NCI-H345 treated with DMSO at 0.1 percent for 48 hours (cell line): ENCODE results near the gene CTU2.
A peak's percentile ranks its signal among the peaks of the same experiment; 100 is the strongest.

Experiments used
- DNase-seq: peaks from one replicate; lab custom pipeline; 2025; ENCODE audit not compliant: unreplicated experiment; lab: John Stamatoyannopoulos, UW

CTU2 gene

DNA sequence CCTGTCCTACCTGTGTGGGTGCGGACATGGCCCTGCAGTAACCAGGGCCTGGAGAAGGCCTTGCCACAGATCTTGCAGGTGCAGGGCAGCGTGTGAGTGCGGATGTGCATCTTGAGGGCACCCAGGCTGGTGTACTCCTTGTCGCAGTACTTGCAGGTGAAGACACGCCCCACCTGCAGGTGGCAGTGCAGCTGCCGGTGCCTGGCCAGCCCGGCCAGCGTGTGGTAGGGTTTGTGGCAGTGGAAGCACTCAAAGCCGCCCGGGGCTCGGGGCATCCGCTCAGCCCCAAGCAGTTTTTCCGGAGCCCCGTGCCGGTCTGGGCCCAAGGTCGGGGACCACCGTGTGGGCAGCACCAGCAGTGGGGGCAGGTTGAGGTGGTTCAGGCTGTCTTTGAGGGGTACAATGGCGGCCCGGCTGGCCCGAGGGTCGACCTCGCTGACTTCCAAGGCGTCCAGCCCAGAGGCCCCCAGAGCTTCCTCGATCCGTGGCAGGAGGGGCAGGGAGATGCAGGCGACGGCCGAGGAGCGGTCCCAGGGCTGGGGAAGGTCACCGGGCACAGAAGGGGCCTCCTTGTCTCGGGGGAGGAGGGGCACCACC, 25.1 kb upstream of the CTU2 start:
- DNase-seq = no peak

DNA sequence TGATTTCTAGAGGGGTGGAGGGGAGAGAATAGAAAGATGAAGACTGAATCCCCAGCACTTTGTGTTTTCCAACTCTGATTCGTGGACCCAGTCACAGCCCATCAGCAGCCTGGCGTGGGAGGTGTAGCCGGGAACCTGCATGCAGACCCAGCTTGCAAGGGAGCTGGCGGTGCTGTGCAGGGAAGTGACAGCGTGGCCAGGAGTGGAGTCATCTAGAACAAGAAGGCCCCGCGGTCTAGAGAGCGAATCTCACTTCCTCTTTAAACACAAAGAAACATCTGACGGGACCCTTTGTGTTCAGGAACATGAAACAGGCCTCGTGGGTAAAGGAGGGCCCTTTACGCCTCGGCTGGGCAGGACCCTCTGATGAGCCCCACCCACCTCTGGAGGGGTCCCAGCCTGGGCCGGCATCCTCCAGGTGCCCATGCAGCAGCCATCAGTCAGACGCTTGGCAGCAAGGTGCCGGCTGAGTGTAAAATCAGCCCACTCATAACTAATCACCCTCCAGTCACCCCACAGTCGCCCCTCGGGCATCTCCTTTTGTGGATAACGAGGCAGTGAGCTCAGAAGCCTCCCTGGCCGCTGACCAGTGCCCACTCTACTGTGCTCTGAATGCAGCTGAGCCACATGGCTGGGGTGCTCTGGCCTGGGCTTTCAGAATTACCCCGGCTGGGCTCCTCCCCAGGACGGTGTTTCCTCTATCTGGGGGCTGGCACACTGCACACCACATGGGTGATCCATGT, 24.4 kb upstream of the CTU2 start:
- no peak for DNase-seq

DNA sequence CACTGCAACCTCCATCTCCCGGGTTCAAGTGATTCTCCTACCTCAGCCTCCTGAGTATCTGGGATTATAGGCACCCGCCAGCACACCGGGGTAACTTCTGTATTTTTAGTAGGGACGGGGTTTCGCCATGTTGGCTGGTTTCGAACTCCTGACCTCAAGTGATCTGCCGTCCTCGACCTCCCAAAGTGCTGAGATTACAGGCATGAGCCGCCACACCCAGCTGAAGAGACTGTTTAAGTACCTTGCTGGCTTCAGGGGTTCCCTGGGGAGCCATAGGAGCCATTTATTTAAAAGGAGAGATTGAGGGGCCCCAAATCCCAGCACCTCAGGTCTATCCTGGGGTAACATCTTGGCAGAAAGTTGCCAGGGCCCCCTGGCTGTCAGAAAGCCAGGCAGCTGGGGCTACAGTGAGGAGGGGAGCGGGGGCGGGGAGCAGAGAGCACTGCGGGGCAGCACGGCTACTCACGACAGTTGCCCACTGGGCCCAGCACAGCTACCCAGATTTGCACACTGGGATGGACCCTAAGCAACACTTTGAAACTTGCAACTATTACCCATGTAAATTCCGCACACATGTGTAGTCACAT, 21.6 kb upstream of the CTU2 start:
- DNase-seq = no peak

DNA sequence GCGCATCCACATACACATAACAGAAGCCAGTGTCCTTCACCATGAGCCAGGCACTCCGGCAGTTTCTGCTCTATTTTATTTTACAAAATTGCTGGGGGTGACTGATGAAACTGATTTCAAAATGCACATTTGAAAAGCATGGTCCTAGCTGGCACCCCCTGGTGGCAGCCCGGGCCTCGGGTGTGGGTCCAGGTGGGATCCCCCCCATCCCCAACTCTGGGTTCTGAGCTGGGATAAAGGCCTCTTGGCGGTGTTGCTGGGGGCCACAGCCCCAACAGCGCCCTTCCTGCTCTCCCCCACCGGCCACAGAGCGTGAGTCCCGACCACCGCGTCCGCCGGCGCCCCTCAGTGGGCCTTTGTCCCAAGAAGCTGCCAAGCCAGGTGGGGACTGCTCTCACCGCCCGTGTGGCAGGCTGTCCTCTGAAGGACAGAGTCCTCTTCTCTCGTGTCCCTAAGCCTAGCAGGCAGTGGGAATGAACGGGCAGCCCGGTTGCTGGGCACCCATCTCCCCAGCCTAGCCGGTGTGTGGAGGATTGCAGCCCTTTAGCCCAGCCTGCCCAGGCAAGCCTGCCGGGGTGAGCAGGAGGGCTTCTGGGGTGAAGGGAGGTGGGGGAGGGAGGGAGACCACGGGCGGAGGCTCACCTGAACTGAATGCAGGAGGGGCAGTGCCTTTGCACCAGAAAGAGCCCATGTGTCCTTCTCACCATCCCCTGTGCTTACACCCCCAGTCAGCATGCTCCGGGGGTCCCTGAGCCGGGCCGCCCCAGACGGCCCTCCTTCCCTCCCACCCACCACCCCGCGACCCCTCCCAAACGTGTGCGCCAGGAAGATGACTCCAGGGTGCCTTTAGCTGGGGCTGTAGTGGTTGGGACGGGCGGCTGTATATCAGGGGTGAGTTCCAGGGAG, 20.9 kb upstream of the CTU2 start:
- no peak for DNase-seq

DNA sequence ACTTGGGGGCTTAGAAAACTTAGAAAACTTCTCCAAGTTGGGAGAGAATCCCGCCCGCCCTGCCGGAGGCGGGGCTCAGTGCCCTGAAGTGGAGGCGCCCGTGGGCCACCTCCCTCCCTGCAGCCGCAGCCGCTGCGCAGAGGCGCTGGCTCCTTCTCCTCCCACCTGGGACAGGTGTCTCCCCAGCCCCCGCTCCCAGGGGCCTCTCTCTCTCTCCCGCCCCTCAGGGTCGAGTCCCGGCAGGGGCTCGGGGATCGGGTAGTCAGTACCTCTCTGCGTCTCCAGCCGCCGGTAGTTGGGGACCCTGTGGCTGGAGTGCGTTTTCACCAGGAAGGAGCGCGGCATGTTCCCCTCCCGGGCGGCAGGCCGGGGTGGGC, 20.3 kb upstream of the CTU2 start:
- peak; percentile 27 for DNase-seq

DNA sequence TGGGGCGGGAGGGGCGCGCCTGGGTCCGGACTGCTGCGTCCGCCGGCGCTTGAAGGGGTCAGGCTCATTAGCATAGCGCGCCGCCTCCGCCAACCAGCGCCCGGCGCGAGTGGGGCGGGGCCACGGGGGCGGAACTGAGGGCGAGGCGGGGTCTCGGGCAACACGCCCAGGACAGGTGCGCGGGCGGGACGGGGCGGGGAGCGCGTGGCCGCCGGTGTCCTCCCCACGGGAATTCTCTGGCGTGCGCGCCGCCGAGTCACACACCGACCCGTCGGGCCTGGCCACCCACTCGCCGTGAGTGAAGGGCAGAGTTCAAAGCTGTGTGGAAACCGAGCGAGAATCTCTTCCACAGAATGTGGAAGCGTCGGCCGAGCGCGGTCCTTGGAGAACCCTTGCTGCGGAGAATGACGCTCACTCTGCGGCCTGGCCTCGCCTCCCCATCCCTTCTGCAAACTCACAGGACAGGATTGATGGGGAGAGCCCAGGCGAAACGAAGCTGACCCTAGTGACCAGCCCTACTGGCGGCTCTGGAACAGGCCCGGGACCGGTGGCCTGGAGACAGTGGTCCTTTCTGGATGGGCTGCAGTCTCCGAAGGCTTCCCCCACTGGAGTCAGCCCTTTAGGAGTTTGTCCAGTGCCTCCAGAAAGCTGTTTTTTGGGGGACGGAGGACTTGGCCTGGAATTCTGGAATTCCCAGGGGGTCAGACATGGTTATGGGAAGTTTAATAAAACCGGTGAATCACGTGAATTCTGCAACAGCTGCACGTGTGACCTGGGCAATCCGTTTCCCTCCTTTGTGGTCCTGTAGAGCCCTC, 19.7 kb upstream of the CTU2 start, which contains the start of gene SNAI3:
SNAI3 (minus strand) TSS at position 69 of the 815 bp plus-strand sequence. CDS start 101 bp downstream, outside the sequence.
- peak; percentile 36 for DNase-seq

DNA sequence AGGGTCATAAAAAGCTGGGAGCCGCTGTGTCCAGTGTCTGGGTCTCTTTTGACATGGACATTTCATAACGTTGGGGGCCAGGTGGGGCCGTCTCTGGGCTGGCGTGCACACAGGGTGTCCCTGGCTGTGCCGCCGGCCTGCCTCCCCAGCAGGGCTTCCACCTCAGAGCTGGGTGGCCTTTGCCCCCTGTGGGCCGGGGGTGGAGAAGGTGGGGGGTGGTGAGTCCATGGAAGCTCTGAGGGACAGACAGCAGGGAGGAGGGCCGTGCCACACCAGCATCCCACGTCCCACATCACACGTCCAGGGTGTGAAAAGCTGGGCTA, 19.1 kb upstream of the CTU2 start:
- no peak for DNase-seq

DNA sequence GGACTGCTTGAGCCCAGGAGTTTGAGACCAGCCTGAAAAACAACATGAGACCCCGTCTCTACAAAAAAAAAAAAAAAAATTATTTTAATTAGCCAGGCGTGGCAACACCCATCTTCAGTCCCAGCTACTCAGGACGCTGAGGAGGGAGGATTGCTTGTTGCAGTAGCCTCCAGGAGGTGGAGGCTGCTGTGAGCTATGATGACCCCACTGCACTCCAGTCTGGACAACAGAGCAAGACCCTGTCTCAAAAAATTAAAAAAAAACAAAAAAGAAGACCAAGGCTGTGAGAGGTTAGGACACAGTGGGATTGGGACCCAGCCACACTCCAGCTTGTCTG, 18.7 kb upstream of the CTU2 start:
- no peak for DNase-seq

DNA sequence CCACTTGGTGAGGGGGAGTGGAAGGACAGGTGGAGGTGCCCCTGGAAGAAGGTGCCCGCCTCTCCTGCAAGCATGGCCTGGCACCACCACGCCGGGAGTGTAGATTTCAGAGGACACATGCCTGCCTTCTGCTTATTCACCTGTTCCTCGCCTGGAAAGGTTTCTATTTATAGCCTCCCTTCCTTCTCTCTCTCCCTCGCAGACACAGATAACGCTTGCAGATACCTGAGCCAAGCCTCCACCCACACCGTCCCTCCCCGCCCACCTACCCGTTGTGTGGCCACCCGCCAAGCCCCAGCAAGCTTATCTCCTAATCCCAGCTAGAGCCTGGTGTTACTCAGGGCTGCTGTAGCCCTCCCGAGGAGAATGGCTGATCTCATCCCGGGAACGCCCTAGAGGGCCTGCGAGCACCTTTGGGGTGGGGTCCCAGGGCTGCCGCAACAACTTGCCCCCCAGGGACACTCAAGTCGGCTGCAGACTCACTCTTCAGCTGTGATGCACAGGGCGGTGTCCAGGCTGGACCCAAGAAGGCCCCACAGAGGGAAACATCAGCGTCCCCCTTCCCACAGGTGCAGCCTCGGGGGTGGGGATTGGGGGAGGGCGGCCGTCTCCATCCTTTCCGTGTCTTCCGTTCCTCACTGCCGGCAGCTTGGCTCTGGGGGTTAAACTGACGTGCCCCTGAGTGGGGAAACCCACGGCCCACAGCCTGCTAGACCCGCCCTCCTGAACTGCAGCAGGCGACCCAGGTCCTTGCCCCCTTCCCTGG, 18.1 kb upstream of the CTU2 start:
- DNase-seq = peak; percentile 71

DNA sequence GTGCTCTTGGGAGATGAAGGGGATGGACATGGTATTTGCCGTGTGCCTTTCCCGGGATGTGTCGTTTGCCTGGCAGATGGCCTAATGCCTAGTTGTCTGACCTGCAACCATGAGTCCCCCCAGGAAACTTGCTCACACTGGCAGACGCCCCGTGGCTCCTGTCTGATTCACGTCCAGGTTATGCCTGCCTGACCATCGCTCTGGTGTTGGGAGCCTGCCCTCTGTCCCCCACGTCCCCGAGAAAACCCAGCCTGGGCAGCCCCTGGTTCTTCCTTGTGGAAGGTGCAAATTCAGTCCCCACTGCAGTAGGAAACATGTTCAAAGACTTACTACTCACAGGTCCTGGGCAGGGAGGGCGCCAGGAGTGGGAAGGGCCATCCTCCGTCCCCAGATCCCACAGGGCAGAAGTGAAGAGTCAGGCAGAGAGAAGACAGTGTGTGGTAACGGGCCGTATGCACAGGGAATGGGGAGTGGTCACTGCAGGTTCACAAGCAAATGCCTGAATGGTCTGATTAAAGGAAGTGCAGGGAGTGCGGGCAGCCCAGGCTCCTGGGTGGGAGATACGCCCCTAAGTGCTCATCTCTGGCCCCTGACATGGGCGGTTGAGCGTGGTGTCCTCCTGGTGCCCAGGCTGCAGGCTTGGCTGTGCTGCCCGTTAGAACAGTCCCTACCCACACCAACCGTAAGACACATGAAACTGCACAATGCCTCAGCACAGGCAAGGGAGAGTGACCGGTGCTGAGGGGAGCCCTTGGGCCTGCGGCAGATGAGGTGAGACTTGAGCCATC, 15.8 kb upstream of the CTU2 start:
- no peak for DNase-seq

DNA sequence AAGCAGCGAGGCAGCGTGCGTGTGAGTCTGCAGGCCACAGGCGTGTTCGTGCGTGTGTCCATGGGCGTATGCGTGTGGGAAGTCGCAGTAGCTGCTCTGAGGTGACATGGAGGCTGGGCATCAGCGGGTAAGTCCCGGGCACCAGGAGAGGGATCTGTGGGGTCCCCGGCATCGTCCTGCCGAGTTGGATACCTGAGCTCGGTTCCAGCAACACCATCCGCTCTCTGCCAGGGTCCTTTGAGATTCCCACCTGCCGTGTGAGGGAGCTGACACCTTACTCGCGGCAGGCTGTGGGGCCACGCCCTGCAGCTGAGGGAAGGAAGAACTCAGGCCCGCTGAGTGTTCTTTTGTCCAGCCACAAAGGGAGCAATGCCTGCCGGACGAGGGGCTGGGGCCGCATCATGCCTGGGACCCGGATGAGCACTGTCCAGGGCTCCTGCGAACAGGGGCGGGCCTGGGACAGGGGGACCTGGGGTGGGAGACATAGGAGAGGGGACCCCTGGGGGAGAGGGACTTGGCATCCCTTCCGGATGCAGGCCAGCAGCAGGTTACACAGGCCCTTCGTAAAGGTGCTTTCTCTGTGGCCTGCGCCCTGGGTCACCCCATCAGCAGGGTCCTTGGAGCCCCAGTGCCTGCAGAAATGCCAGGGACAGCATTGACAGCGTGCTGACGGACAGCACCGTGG, 15.0 kb upstream of the CTU2 start:
- DNase-seq = no peak

DNA sequence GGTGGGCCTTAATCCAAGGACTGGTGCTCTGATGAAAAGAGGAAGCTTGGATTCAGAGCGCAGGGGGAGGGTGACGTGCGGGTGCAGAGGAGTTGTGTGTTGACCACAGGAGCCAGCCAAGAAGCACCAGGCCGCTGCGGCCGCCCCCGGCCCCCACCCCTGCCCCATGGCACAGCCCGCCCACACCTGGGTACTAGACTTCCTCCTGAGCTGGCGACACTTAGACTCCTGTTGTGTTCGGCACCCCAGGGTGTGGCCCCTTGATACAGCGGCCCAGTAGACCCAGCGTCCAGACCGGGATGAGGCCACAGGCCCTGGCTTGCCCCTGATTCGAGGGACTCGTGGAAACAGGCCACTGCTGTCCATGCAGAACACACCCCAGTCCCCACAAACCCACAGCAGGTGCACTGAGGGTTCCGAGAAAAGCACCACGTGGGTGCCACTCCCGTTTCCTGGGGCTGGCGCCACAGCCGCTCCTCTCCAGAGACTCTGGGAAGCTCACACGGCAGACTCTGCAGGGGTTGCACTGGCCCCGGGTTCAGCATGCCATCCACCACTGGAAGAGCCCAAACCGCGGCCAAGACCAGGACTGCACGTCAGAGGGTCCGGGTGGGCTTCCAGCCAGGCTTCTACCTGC, 14.3 kb upstream of the CTU2 start:
- no peak for DNase-seq

DNA sequence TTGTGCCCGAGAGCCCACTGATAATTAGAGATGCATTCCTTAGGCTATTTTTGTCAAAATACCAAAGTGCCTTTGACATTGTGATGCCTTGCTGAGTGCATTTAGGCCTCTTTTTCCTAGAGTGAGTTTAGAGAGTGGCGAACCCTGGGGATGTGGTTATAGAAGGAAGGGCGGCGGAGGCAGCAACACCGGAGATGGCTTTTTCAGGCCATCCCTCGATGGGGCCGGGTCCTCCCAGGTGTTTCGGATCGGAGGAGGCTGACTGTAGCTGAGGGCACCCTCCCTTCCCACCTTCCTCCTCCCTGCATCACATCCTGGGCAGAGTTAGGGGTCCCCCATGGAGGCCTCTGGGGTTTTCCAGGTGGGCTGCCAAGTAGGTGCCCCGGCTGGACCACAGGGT, 13.4 kb upstream of the CTU2 start:
- no peak for DNase-seq

DNA sequence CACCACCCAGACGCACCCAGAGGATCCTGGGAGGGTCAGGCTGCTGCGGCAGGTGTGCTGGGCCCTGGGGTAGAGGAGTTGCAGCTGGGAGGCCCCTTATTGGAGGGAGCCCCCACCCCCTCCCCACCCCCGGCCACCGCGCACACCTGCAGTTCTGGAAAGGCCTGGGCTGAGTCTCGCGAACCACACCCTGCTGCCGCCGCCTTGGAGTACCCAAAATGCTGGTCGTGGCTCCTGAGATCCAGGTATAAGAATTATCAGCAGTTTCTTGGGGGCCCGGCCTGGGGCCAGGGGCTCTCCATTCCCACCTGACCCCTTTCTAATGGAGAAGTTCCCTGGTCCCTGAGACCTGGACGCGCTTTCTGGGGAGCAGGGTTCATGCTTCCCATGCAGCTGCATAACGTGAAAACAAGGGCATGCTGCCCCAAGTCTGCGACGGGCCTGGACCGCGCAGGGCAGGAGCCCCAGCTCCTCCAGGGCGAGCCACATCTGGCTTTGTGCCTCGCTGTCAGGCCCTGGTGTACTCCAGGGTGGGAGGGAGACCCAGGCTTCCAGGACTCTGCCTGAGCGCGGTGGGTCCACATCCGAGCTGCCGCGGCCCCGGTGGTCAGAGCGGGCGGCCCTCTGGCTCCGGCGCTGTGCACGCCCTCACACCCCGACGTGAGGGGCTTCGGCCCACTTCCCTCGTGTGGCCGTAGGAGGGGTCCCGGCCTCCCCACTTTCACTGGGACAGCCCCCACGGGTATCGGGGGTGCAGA, 12.7 kb upstream of the CTU2 start:
- DNase-seq = no peak

DNA sequence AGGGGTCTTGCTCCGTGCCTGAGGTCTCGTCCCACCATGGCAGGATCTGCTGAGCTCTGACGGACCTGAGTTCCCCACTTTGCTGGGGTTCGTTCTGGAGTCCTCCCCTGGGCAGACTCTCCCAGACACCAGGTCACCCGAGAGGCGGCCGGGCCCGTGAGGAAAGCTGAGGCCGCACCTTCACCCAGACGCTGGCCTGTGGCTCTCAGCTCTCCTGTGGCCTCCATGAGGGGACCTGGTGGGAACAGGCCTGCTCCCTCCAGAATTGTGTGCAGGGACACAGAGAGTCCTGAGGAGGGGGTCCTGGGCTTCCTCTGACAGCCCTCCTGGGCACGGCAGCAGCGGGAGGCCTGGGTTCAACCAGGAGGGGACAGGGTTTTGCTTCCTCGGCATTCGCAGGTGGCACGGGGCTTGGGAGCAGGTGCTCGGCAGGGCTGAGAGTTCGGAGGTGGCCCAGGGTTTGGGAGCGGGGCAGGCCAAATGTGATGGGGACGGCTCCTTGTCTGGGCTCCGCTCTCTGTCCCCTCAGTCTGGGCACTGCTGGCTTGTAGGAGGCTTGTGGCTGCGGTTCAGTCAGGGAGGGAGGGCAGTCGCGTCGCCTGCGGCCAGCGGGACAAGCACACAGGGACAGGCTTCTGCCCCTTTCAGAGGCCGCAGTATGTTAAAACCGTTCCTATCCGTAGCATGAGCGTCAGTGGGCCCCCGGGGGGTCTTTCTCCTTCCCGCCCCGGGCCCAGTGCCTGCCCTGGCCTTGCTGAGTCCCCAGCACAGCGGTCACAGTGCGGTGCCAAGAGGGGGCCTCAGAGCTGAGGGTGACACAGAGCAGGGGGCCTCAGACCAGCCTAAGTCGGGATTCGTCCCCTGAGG, 11.8 kb upstream of the CTU2 start:
- DNase-seq = no peak

DNA sequence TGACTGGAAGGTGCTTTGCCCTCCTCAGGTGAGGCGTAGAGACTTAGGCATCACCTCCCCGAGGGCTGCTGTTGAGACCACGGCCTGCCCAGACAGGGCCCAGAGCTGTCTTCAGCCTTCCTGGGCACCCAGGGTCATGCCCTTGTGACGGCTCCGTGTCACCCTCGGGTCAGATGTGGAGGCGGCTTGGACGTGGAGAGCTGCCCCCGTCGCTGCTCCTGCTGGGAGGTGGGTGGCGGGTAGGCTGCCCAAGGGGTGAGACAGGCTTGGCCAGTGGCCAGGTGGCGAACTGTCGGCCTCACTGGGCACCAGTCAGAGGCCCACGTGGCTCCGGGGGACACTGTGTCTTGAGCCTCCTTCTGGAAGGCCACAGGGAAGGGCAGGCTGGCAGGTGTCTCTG, 11.1 kb upstream of the CTU2 start:
- DNase-seq = no peak

DNA sequence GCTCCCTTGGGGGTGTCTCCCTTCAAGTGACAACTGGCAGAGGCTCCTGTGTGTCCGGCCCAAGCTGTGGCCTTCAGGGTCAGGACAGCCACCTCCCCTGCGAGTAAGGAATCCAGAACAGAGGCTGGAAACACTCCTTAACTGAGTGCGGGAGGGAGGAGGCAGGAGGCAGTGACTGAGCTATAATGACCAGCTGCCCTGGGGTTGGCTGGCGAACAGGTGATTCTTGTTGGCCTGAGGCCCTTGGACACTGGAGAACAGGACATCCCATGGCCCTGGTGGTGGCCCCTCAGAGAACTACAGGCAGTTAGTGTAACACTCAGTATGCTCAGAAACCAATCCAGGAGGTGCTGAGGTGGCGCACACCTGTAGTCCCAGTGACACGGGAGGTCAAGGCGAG, 10.6 kb upstream of the CTU2 start:
- DNase-seq = no peak
